GM10847 (cell line): Measurements from ENCODE around the gene ZRSR2.

Experiments used
- POLR2A ChIP-seq: IDR thresholded peaks from 2 replicates; pipeline ENCODE4 v1.6.1; 2011; ENCODE audit not compliant: insufficient read length; ENCODE audit errors: extremely low read depth

Gene ZRSR2

DNA sequence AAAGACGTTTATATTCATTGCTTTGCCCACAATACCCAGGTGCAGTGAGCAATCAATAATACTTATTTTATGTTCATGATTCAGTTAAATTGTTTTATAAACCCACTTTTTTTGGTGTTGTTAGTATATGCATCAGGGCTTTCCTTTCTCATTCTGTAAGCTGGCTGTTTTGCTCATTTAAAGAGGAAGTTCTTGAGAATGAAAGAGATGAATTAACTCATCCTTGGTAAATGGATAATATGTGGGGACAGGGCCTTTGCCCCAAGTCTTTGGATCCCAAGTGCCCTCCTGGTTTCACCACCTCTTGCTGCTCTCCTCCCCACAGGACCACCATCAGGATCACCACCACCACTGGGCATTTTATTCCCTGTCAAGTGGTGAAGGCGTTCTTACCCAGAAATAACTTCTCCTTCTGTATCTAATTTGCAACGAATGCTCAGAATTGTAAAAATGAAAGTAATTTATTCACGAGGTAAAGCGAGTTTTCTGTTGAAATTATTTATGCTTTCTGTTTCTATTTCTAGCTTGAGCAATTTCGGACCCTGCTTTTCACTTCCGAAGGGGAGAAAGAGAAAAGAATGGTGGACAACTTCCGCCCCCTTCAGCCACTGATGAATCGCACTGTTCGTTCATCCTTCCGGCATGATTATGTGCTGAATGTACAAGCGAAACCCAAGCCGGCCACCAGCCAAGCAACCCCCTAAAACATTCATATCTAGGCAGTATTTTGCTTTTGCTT is 8.2 kb upstream of the ZRSR2 start:
- TF ChIP-seq POLR2A = no peak

GRCh38 chrX:15785176-15785750 is 5.0 kb upstream of the ZRSR2 start:
- TF ChIP-seq POLR2A = no peak

- no peak for TF ChIP-seq POLR2A
These were observed 3.4 kb upstream of the ZRSR2 start for GRCh38 chrX:15786915-15787314.

GRCh38 chrX:15790769-15791290 is 546 bp downstream of the ZRSR2 start:
- no peak for TF ChIP-seq POLR2A

DNA sequence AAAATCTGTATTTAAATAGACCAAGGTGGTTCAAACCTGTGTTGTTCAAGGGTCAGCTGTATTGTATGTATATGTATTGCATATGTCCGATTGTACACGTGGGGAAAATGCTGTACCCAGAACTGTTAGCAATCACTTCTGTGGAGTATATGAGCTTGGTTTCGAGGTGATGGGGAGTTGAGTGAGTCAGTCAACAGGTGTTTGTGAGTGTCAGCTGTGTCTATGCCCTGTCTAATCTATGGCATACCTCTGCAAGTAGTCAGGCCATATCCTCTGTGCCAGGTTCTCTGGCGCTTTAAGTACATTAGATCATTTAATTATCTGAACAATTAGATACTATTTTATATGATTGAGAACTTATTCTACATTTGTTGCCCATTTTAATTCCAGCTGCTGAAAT is 7.4 kb downstream of the ZRSR2 start:
- no peak for TF ChIP-seq POLR2A

DNA sequence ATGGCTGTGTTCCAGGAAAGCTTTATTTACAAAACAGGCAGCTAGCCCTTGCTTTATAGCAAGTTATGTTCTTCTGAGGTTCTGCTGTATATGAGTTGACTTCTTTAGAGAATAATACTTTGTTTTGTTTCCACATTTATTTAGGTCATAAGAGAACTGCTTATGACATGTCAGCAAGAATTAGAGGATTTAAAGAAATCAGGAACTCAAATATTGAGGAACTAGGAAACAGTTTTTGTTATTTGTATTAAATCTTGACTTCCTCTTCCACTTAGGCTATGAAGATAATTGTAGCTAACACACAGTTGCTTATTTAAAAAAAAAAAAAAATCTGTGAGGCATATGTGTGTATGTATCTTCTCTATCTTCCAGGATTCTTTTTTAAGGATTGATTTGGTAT is 14.3 kb downstream of the ZRSR2 start:
- TF ChIP-seq POLR2A = no peak

DNA sequence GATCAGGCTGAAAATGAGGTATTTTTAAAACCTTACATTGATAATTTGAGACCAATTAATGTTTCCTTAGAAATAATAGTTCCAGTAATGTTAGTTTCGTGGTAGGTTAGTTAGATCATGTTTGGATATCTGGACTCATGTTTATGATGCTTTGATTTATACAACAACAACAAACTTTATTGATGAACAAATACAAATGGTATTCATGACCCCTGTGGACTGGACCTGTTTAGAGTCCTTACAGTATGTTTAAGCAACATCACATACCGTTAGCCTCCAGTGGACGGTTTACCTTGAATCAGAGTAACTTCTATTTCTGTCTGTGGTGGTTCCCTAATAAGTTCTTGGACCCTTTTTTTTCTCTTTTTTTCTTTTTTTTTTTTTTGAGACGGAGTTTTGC is 18.0 kb downstream of the ZRSR2 start:
- no peak for TF ChIP-seq POLR2A

GRCh38 chrX:15812192-15812938 is 22.1 kb downstream of the ZRSR2 start:
- no peak for TF ChIP-seq POLR2A

- no peak for TF ChIP-seq POLR2A
These were observed 23.1 kb downstream of the ZRSR2 start for GRCh38 chrX:15813416-15813815.

- TF ChIP-seq POLR2A = no peak
These were observed 24.6 kb downstream of the ZRSR2 start for GRCh38 chrX:15814771-15815365.

- TF ChIP-seq POLR2A = no peak
These were observed 25.6 kb downstream of the ZRSR2 start for GRCh38 chrX:15815779-15816437.

- TF ChIP-seq POLR2A = no peak
These were observed 26.1 kb downstream of the ZRSR2 start for GRCh38 chrX:15816438-15816809.

- no peak for TF ChIP-seq POLR2A
These were observed 26.6 kb downstream of the ZRSR2 start for GRCh38 chrX:15816886-15817285.

DNA sequence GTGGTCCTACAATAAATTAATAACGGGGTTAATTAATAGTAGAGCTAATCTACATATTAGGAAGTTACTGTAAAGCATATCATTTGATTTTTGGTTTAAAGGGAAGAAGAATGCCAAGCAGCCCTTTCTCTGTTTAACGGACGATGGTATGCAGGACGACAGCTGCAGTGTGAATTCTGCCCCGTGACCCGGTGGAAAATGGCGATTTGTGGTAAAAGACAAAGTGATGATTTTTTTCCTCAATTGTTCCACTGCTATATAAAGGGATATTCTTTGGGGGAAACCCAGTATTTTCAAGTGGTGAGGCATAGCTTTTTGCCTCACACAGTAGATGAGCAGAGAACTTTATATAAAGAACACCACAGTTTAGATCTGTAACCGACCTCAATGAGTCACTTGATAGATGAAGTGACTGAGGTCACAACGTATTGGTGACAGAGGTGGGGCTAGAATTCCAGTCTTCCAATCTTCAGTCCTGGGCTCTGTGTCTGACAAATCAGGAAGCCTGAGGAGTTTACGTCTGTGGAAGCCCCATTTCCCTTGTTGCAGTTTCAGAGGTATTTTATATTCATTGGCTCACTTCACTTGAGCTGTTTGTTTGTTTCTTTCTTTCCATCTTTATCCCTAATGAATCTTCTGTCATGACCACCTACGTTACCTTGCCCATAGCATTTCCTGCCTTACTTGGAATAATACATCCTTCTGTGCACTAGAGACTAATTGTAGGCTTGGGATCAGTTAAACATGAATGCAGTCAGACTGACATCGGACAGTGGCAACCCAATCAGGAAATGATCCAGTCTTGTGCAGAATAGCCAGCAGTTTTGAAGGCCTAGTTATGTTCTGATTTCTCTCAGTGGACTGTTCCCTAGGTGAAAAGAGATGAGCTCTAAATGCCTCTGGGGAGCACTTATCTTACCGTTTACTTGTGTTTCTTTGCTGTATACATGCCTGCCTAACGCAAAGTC is 30.1 kb downstream of the ZRSR2 start:
- no peak for TF ChIP-seq POLR2A

GRCh38 chrX:15822922-15823321 is 32.6 kb downstream of the ZRSR2 start:
- no peak for TF ChIP-seq POLR2A

GRCh38 chrX:15825936-15826335 is 35.7 kb downstream of the ZRSR2 start:
- TF ChIP-seq POLR2A = no peak
